GM23248 (cell line): ENCODE data around the gene RPS6KA6. TPM values are rescaled to one million over a fixed set of nuclear protein-coding genes. Genes with fewer than 3 reads are reported as not detected.

Experiments used
- DNase-seq: peaks from one replicate; pipeline ENCODE4 v3.0.0-alpha.2; 2015
- H2AFZ ChIP-seq: fragments of 200-600 bp; sonication (generic); 2 replicates; pipeline ENCODE4 v1.6.1; 2016; ENCODE audit warnings: antibody characterized with exemption
- H3F3A ChIP-seq: fragments of 200-600 bp; sonication (generic); 2 replicates; pipeline ENCODE4 v1.6.1; 2016; ENCODE audit warnings: mild to moderate bottlenecking, antibody characterized with exemption, mixed run types; ENCODE audit not compliant: insufficient read depth
- H3K27ac ChIP-seq: fragments of 200-600 bp; sonication (generic); 2 replicates; pipeline ENCODE4 v1.5.1; 2016; ENCODE audit warnings: mild to moderate bottlenecking
- H3K27me3 ChIP-seq: fragments of 200-600 bp; sonication (generic); replicated peaks from 2 replicates; pipeline ENCODE4 v1.6.1; 2016; ENCODE audit warnings: mild to moderate bottlenecking; ENCODE audit not compliant: insufficient read depth
- H3K36me3 ChIP-seq: fragments of 200-600 bp; sonication (generic); 2 replicates; pipeline ENCODE4 v1.6.1; 2016; ENCODE audit warnings: low read depth, mild to moderate bottlenecking
- H3K4me1 ChIP-seq: fragments of 200-600 bp; sonication (generic); 2 replicates; pipeline ENCODE4 v1.6.1; 2016; ENCODE audit warnings: mild to moderate bottlenecking; ENCODE audit not compliant: insufficient read depth
- H3K4me2 ChIP-seq: fragments of 200-600 bp; sonication (generic); one replicate; pipeline ENCODE4 v1.6.1; 2016; ENCODE audit warnings: mild to moderate bottlenecking; ENCODE audit not compliant: unreplicated experiment
- H3K4me3 ChIP-seq: fragments of 200-600 bp; sonication (generic); 2 replicates; pipeline ENCODE4 v1.5.1; 2016; ENCODE audit warnings: mild to moderate bottlenecking
- H3K79me2 ChIP-seq: fragments of 200-600 bp; sonication (generic); 2 replicates; pipeline ENCODE4 v1.6.1; 2016; ENCODE audit warnings: mild to moderate bottlenecking; ENCODE audit not compliant: insufficient read depth
- H3K9ac ChIP-seq: fragments of 200-600 bp; sonication (generic); 2 replicates; pipeline ENCODE4 v1.6.1; 2016; ENCODE audit warnings: mild to moderate bottlenecking
- H3K9me2 ChIP-seq: fragments of 200-600 bp; sonication (generic); 2 replicates; pipeline ENCODE4 v1.6.1; 2016; ENCODE audit warnings: mixed run types, mild to moderate bottlenecking, moderate library complexity; ENCODE audit not compliant: insufficient read depth
- H3K9me3 ChIP-seq: fragments of 200-600 bp; sonication (generic); one replicate; pipeline ENCODE4 v1.6.1; 2017; ENCODE audit warnings: low read depth
- H4K20me1 ChIP-seq: fragments of 200-600 bp; sonication (generic); 2 replicates; pipeline ENCODE4 v1.6.0; 2016; ENCODE audit not compliant: insufficient read depth
- EZH2 ChIP-seq: fragments of 200-600 bp; sonication (generic); IDR thresholded peaks from 2 replicates; pipeline ENCODE4 v1.6.1; 2018; ENCODE audit warnings: antibody characterized with exemption, mild to moderate bottlenecking; ENCODE audit not compliant: insufficient read depth, poor library complexity, severe bottlenecking
- EZH2phosphoT487 ChIP-seq: fragments of 200-600 bp; sonication (generic); IDR thresholded peaks from 2 replicates; pipeline ENCODE4 v1.6.1; 2018; ENCODE audit warnings: antibody characterized with exemption, moderate library complexity, mild to moderate bottlenecking, low read depth; ENCODE audit not compliant: insufficient read depth
- WGBS, 2 experiments: methylation state at CpG; one replicate each; pipeline ENCODE4 v1.1.6; 2015 to 2017; ENCODE audit warnings: low lambda C conversion rate in 2 of 2, low coverage in 1 of 2; ENCODE audit errors: missing lambda C conversion rate in 2 of 2; 5-methylcytosine and 5-hydroxymethylcytosine counted together
- in situ Hi-C: fragments of 300-500 bp; cut with MboI; formaldehyde crosslinking; loops from 2 replicates; pipeline ENCODE4 v1.15.0; 2020
- polyA plus RNA-seq: library from polyadenylated mRNA; unstranded; fragments of >200 nt; fragmentation: Nextera tagmentation; extraction: Ambion mirVana; gene quantifications from 2 replicates; pipeline ENCODE4 v1.2.1, GENCODE V29; 2016
- total RNA-seq: library from RNA; depleted of rRNA; stranded (reverse); fragments of >200 nt; shearing (Covaris generic); gene quantifications from 2 replicates; pipeline ENCODE4 v1.2.3, GENCODE V29; 2014

RPS6KA6 gene
- total and polyA plus RNA-seq, 2 experiments from 2014 or later: 1.4 to 5.4 TPM

DNA sequence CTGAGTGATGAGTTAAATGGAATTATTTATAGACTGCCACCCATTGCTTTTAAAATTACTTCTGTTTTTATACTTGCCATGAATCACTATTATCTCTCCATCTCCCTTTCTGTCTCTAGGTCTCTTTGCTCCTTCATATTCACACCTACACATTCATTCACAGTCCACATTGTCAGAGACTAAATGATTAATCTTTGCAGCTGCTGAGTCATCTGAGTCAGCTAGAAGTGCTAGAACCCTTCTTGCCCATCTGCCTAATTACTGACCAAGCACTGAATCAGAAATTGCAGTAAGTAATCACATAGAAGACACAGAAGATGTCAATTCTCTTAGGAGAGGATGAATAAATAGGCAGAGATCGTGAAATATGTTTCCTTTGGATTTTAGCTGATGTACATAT, 31.6 kb upstream of the RPS6KA6 start:
- Histone ChIP-seq H3K79me2 (no peaks in the 10 kb centered on the region), H2AFZ (no peak overlapping the region), H3K4me3 (no peak overlapping the region), H3K9me3 (no peaks in the 10 kb centered on the region), H3K9me2 (no peaks in the 10 kb centered on the region), H3K4me2 (peak overlapping the region; percentile 20), H3K36me3 (no peaks in the 10 kb centered on the region), H3K27me3 (peaks cover 3% of the 10 kb centered on the region; the same call in 1 of the 2 replicates), H3K9ac (no peak overlapping the region), H3K4me1 (peaks cover 6% of the 10 kb centered on the region; the same call in 1 of the 2 replicates), H3K27ac (no peak overlapping the region), H3F3A (no peaks in the 10 kb centered on the region), H4K20me1 (no peaks in the 10 kb centered on the region)
- DNase-seq: peak; percentile 33
- no peak for TF ChIP-seq EZH2
- TF ChIP-seq EZH2phosphoT487: no peak
- in situ Hi-C loops: no loop called here
- WGBS, 2 experiments: 30 to 50% methylated on average over 1 of the region's 1 CpG

DNA sequence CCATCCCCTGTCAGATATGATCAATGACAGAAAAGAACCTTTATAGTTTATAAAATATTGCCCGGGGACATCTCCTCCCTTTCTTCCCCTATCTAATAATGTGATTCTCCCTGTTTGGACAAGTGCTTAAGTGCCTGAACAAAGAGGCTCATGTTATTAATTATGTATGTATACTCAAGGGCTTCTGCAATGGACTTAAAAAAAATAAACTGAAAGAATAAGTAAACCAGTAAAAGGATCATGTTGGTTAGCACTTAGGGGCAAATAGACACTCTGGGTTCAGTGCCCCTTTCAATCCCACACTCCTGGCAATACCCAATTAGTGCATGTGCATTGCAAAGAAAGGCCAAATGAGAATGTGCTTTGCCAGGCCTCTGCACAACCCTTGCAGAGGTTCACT, 30.7 kb upstream of the RPS6KA6 start:
- H3K9ac ChIP-seq: no peak overlapping the region
- TF ChIP-seq EZH2: no peak
- TF ChIP-seq EZH2phosphoT487: no peak
- no peak for DNase-seq
- H4K20me1 ChIP-seq: no peaks in the 10 kb centered on the region
- H3K36me3 ChIP-seq: no peaks in the 10 kb centered on the region
- no peak overlapping the region for H3K27ac ChIP-seq
- H3K4me2 ChIP-seq: no peak overlapping the region
- H3K79me2 ChIP-seq: no peaks in the 10 kb centered on the region
- no peaks in the 10 kb centered on the region for H3K9me2 ChIP-seq
- H3K9me3 ChIP-seq: no peaks in the 10 kb centered on the region
- no peak overlapping the region for H2AFZ ChIP-seq
- in situ Hi-C loops: no loop called here
- H3K4me1 ChIP-seq: peaks cover 6% of the 10 kb centered on the region; the same call in 1 of the 2 replicates
- peaks cover 3% of the 10 kb centered on the region; the same call in 1 of the 2 replicates for H3K27me3 ChIP-seq
- no peak overlapping the region for H3K4me3 ChIP-seq
- WGBS, 2 experiments: 90 to 100% methylated on average over 1 of the region's 1 CpG
- no peaks in the 10 kb centered on the region for H3F3A ChIP-seq

DNA sequence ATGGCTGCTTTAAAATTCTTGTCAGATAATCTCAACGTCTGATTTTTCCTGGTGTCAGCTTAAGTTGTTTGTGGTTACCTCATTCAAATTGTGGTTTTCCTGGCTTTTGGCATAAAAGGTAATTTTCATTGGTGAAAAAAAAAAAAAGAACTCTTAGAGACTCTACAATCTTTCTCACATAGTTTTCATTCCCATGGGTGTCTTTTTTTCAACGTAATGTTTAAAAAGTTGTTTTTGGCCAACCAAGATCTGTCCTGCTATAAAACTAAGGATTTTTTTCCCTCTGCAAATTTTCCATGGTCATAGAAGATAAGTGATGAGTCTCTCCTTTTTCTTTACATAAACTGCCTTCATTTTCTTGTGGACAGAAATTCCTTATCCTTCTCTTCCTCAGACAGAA, 28.9 kb upstream of the RPS6KA6 start:
- H3K27me3 ChIP-seq: 0 out of 2 replicates have a peak, but pooled peaks cover under 1% of the 10 kb centered on the region
- WGBS, 2 experiments: 5 to 14% methylated on average over 2 of the region's 2 CpGs
- peaks cover 6% of the 10 kb centered on the region; the same call in 1 of the 2 replicates for H3K4me1 ChIP-seq
- no peak for DNase-seq
- no peak overlapping the region for H2AFZ ChIP-seq
- no peaks in the 10 kb centered on the region for H4K20me1 ChIP-seq
- no peak overlapping the region for H3K9ac ChIP-seq
- in situ Hi-C loops: no loop called here
- H3K9me2 ChIP-seq: no peaks in the 10 kb centered on the region
- H3F3A ChIP-seq: no peaks in the 10 kb centered on the region
- no peak overlapping the region for H3K4me2 ChIP-seq
- no peak overlapping the region for H3K27ac ChIP-seq
- TF ChIP-seq EZH2 (no peak), EZH2phosphoT487 (no peak)
- no peak overlapping the region for H3K4me3 ChIP-seq
- no peaks in the 10 kb centered on the region for H3K9me3 ChIP-seq
- H3K79me2 ChIP-seq: no peaks in the 10 kb centered on the region
- H3K36me3 ChIP-seq: no peaks in the 10 kb centered on the region

DNA sequence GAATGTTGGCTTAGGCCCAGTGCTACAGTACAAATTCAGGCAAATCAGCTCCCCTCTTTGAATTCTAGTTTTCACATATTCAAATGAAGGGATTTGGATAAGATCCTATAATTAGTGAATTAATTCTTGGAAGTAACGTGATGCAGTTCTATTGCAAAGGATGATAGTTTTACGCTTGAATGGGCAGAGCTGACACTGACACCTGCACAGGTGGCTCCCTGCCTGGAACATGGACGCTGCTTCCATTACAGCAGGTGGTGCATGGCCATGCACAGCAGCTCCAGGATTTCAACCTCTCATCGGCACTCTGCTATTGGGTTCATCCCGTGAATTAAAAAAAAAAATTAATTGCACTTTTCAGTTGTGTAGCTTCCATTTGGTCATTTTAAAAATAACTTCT, 28.4 kb upstream of the RPS6KA6 start:
- Histone ChIP-seq H3K9me2 (no peaks in the 10 kb centered on the region), H3K4me1 (peaks cover 6% of the 10 kb centered on the region; the same call in 1 of the 2 replicates), H3K4me3 (no peak overlapping the region), H2AFZ (no peak overlapping the region), H3F3A (no peaks in the 10 kb centered on the region), H3K36me3 (no peaks in the 10 kb centered on the region), H3K79me2 (no peaks in the 10 kb centered on the region), H3K27me3 (no peaks in the 10 kb centered on the region), H3K9ac (no peak overlapping the region), H4K20me1 (no peaks in the 10 kb centered on the region), H3K27ac (no peak overlapping the region), H3K4me2 (no peak overlapping the region), H3K9me3 (no peaks in the 10 kb centered on the region)
- TF ChIP-seq EZH2 (no peak), EZH2phosphoT487 (no peak)
- in situ Hi-C loops: no loop called here
- WGBS, 2 experiments: 53 to 69% methylated on average over 5 of the region's 5 CpGs
- DNase-seq: no peak

DNA sequence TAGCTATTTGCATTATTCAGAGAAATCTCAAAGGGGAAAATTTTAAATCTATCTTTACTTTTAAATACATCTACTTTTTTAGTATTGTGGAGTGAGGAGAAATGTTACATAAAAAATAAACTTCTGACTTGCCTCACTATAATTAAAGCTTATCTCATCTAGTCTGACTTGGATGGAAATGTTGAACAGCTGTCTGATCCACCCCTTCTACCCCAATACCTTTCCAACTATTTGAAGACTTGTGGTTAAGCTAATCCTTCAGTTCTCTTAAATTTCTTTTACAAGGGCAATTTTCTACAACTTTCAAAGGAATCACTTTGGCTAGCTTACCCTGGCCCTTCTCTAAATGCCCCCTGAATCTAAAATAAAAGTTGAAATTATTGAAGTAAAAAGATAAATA, 17.3 kb upstream of the RPS6KA6 start:
- DNase-seq: no peak
- no peaks in the 10 kb centered on the region for H3K79me2 ChIP-seq

More for the DNA sequence above, 17.3 kb upstream of the RPS6KA6 start:
- Histone ChIP-seq H3K4me2 (no peak overlapping the region), H3K27ac (no peak overlapping the region), H2AFZ (no peak overlapping the region), H3K9ac (no peak overlapping the region), H3K4me1 (no peaks in the 10 kb centered on the region), H4K20me1 (no peaks in the 10 kb centered on the region), H3K36me3 (no peaks in the 10 kb centered on the region), H3K27me3 (no peaks in the 10 kb centered on the region), H3K9me2 (no peaks in the 10 kb centered on the region), H3K4me3 (no peak overlapping the region), H3F3A (no peaks in the 10 kb centered on the region), H3K9me3 (no peaks in the 10 kb centered on the region)
- TF ChIP-seq EZH2phosphoT487: no peak
- TF ChIP-seq EZH2: no peak
- in situ Hi-C loops: no loop called here
